HUES6 (cell line): ENCODE data around the gene CDC26.
A peak's percentile ranks its signal among the peaks of the same experiment; 100 is the strongest.

ENCODE experiments used
- H3K27ac ChIP-seq: 2 replicates; pipeline ENCODE4 v1.7.0; 2013; ENCODE audit warnings: low read depth, mild to moderate bottlenecking, low read length, inconsistent platforms
- H3K27me3 ChIP-seq: 2 replicates; pipeline ENCODE4 v1.6.1; 2013; ENCODE audit warnings: low read length; ENCODE audit not compliant: control insufficient read depth, insufficient read depth
- H3K36me3 ChIP-seq: 2 replicates; pipeline ENCODE4 v1.6.1; 2013; ENCODE audit warnings: low read length; ENCODE audit not compliant: control insufficient read depth, insufficient read depth
- H3K4me1 ChIP-seq: 2 replicates; pipeline ENCODE4 v1.6.1; 2013; ENCODE audit warnings: low read length; ENCODE audit not compliant: control insufficient read depth, insufficient read depth
- H3K4me3 ChIP-seq: 2 replicates; pipeline ENCODE4 v1.5.1; 2013; ENCODE audit warnings: low read depth, low read length
- H3K9ac ChIP-seq: one replicate; pipeline ENCODE4 v1.6.1; 2013; ENCODE audit warnings: mild to moderate bottlenecking, low read length
- H3K9me3 ChIP-seq: 2 replicates; pipeline ENCODE4 v1.6.1; 2013; ENCODE audit warnings: low read depth, low read length; ENCODE audit not compliant: control insufficient read depth, insufficient read depth

The CDC26 gene

GRCh38 chr9:113275157-113276131, at the start of gene CDC26, which contains the start of gene PRPF4:
Gene CDC26 (minus strand): TSS chr9:113275572. CDS start chr9:113272507, 3,065 bp downstream.
Gene PRPF4 (plus strand): TSS chr9:113275658. CDS start chr9:113275744, 86 bp downstream.
- Histone ChIP-seq H3K4me3 (peak within 1 kb of the TSS; percentile 89), H3K27me3 (no peaks in the 10 kb centered on the region), H3K4me1 (peaks cover 3% of the 10 kb centered on the region; the same call in 1 of the 2 replicates), H3K9ac (peak within 1 kb of the TSS; percentile 97), H3K27ac (peak within 1 kb of the TSS; percentile 77), H3K9me3 (no peaks in the 10 kb centered on the region), H3K36me3 (peaks cover 63% of the 10 kb centered on the region)

- Histone ChIP-seq H3K27ac (no peak overlapping the region), H3K9ac (no peak overlapping the region), H3K36me3 (no peaks in the 10 kb centered on the region), H3K9me3 (no peaks in the 10 kb centered on the region), H3K4me1 (no peaks in the 10 kb centered on the region), H3K27me3 (peaks cover 7% of the 10 kb centered on the region; the same call in 1 of the 2 replicates), H3K4me3 (no peak overlapping the region)
These were observed 47.3 kb upstream of the CDC26 start for GRCh38 chr9:113322671-113323070.

GRCh38 chr9:113320051-113320450, 44.7 kb upstream of the CDC26 start:
- Histone ChIP-seq H3K36me3 (no peaks in the 10 kb centered on the region), H3K4me3 (no peak overlapping the region), H3K27ac (no peak overlapping the region), H3K27me3 (peaks cover 7% of the 10 kb centered on the region; the same call in 1 of the 2 replicates), H3K9me3 (no peaks in the 10 kb centered on the region), H3K4me1 (no peaks in the 10 kb centered on the region), H3K9ac (no peak overlapping the region)

GRCh38 chr9:113319054-113319453, 43.7 kb upstream of the CDC26 start:
- no peak overlapping the region for H3K4me3 ChIP-seq
- no peak overlapping the region for H3K9ac ChIP-seq
- H3K4me1 ChIP-seq = no peaks in the 10 kb centered on the region
- no peaks in the 10 kb centered on the region for H3K9me3 ChIP-seq
- H3K27ac ChIP-seq = no peak overlapping the region
- peaks cover 7% of the 10 kb centered on the region; the same call in 1 of the 2 replicates for H3K27me3 ChIP-seq
- H3K36me3 ChIP-seq = no peaks in the 10 kb centered on the region

GRCh38 chr9:113317777-113318176, 42.4 kb upstream of the CDC26 start:
- Histone ChIP-seq H3K27ac (no peak overlapping the region), H3K9me3 (no peaks in the 10 kb centered on the region), H3K36me3 (no peaks in the 10 kb centered on the region), H3K4me3 (no peak overlapping the region), H3K4me1 (no peaks in the 10 kb centered on the region), H3K9ac (no peak overlapping the region), H3K27me3 (peaks cover 7% of the 10 kb centered on the region; the same call in 1 of the 2 replicates)

- Histone ChIP-seq H3K36me3 (no peaks in the 10 kb centered on the region), H3K27me3 (0 out of 2 replicates have a peak, but pooled peaks cover under 1% of the 10 kb centered on the region), H3K9me3 (no peaks in the 10 kb centered on the region), H3K27ac (no peak overlapping the region), H3K4me3 (no peak overlapping the region), H3K9ac (no peak overlapping the region), H3K4me1 (no peaks in the 10 kb centered on the region)
These were observed 40.7 kb upstream of the CDC26 start for GRCh38 chr9:113316030-113316429.

- no peak overlapping the region for H3K9ac ChIP-seq
- H3K27me3 ChIP-seq = no peaks in the 10 kb centered on the region
- no peaks in the 10 kb centered on the region for H3K36me3 ChIP-seq
- no peaks in the 10 kb centered on the region for H3K9me3 ChIP-seq
- no peak overlapping the region for H3K4me3 ChIP-seq
- no peak overlapping the region for H3K27ac ChIP-seq
- no peaks in the 10 kb centered on the region for H3K4me1 ChIP-seq
These were observed 39.9 kb upstream of the CDC26 start for GRCh38 chr9:113315231-113315630.

GRCh38 chr9:113313261-113313660, 37.9 kb upstream of the CDC26 start:
- Histone ChIP-seq H3K4me3 (no peak overlapping the region), H3K4me1 (no peaks in the 10 kb centered on the region), H3K27ac (no peak overlapping the region), H3K9ac (no peak overlapping the region), H3K9me3 (no peaks in the 10 kb centered on the region), H3K27me3 (no peaks in the 10 kb centered on the region), H3K36me3 (no peaks in the 10 kb centered on the region)

GRCh38 chr9:113311961-113312360, 36.6 kb upstream of the CDC26 start:
- Histone ChIP-seq H3K27ac (no peak overlapping the region), H3K27me3 (no peaks in the 10 kb centered on the region), H3K9ac (no peak overlapping the region), H3K36me3 (no peaks in the 10 kb centered on the region), H3K4me1 (no peaks in the 10 kb centered on the region), H3K9me3 (no peaks in the 10 kb centered on the region), H3K4me3 (no peak overlapping the region)

GRCh38 chr9:113310538-113310937, 35.2 kb upstream of the CDC26 start:
- Histone ChIP-seq H3K4me1 (no peaks in the 10 kb centered on the region), H3K36me3 (no peaks in the 10 kb centered on the region), H3K9ac (no peak overlapping the region), H3K27ac (no peak overlapping the region), H3K4me3 (no peak overlapping the region), H3K9me3 (no peaks in the 10 kb centered on the region), H3K27me3 (no peaks in the 10 kb centered on the region)

GRCh38 chr9:113309204-113309813, 33.9 kb upstream of the CDC26 start:
- Histone ChIP-seq H3K27me3 (no peaks in the 10 kb centered on the region), H3K27ac (no peak overlapping the region), H3K9me3 (no peaks in the 10 kb centered on the region), H3K4me3 (no peak overlapping the region), H3K4me1 (no peaks in the 10 kb centered on the region), H3K9ac (no peak overlapping the region), H3K36me3 (no peaks in the 10 kb centered on the region)
